ENCODE results near the gene MAPK6.

DNA sequence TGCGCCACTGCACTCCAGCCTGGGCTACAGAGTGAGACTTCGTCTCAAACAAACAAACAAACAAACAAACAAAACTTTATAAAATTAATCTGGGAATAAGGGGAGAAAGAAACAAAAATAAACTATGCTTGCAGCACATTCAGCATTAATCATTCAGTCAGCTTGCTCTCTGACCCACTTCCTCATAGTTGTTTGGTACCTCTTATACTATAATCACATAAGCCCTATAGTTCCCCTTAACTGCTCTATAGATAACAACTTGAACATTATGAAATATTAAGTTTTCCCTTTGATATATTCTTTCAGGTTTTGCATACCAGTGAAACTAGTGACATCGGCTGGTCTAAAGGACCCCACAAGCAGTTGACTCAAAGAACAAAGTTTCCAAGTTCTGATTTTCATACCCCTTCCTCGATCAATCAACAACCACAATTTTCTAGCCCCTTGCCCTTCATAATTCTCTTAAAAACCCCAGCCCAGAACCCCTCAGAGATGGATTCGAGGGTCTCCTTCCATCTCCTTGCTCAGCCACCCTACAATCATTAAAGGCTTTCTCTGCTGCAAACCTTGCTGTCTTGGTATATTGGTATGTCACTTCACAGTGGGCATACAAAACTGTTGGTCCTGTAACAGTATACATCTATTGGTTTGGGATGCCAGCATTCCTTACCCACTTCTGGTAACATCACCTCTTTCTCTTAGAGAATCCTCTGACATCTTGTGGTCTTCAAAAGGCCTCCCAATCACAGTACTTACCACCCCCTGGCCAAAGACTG, 67.2 kb downstream of the MAPK6 start:
- TF ChIP-seq, protein P1, sequence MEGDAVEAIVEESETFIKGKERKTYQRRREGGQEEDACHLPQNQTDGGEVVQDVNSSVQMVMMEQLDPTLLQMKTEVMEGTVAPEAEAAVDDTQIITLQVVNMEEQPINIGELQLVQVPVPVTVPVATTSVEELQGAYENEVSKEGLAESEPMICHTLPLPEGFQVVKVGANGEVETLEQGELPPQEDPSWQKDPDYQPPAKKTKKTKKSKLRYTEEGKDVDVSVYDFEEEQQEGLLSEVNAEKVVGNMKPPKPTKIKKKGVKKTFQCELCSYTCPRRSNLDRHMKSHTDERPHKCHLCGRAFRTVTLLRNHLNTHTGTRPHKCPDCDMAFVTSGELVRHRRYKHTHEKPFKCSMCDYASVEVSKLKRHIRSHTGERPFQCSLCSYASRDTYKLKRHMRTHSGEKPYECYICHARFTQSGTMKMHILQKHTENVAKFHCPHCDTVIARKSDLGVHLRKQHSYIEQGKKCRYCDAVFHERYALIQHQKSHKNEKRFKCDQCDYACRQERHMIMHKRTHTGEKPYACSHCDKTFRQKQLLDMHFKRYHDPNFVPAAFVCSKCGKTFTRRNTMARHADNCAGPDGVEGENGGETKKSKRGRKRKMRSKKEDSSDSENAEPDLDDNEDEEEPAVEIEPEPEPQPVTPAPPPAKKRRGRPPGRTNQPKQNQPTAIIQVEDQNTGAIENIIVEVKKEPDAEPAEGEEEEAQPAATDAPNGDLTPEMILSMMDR (optimal IDR thresholded peaks at IDR 0.05 in 1 of 3, IDR thresholded peaks at IDR 0.05 in 1 of 3, conservative IDR thresholded peaks at IDR 0.05 in 1 of 3; ENCODE audit: extremely low read depth in 1 of 3, insufficient read depth in 2 of 3, low read length in 3 of 3): no peak
- no peak for TF ChIP-seq EZH2 (IDR thresholded peaks at IDR 0.05; ENCODE audit: low read length)
